ENCODE measurements around the gene TNNT3.

The TNNT3 gene

GRCh38 chr11:1929621-1930461 is 10.3 kb downstream of the TNNT3 start:
- TF ChIP-seq CTCF (IDR thresholded peaks at IDR 0.05; ENCODE audit: insufficient read depth, low read depth, low read length, missing control alignments), result no peak
- DNase-seq (ENCODE audit: low read depth), result no peak
- H3K4me3 ChIP-seq (ENCODE audit: low read depth, low read length), result no peak overlapping the region

- no peak for DNase-seq (ENCODE audit: low read depth)
- H3K4me3 ChIP-seq (ENCODE audit: low read depth, low read length), result no peak overlapping the region
- no peak for TF ChIP-seq CTCF (IDR thresholded peaks at IDR 0.05; ENCODE audit: insufficient read depth, low read depth, low read length, missing control alignments)
Observed at GRCh38 chr11:1930462-1930830, 10.9 kb downstream of the TNNT3 start.

- no peak for DNase-seq (ENCODE audit: low read depth)
- H3K4me3 ChIP-seq (ENCODE audit: low read depth, low read length), result no peak overlapping the region
- no peak for TF ChIP-seq CTCF (IDR thresholded peaks at IDR 0.05; ENCODE audit: insufficient read depth, low read depth, low read length, missing control alignments)
Observed at GRCh38 chr11:1931341-1932104, 12.0 kb downstream of the TNNT3 start.

GRCh38 chr11:1932105-1932480 is 12.6 kb downstream of the TNNT3 start:
- H3K4me3 ChIP-seq (ENCODE audit: low read depth, low read length), result no peak overlapping the region
- no peak for DNase-seq (ENCODE audit: low read depth)
- TF ChIP-seq CTCF (IDR thresholded peaks at IDR 0.05; ENCODE audit: insufficient read depth, low read depth, low read length, missing control alignments), result no peak

- no peak for DNase-seq (ENCODE audit: low read depth)
- TF ChIP-seq CTCF (IDR thresholded peaks at IDR 0.05; ENCODE audit: insufficient read depth, low read depth, low read length, missing control alignments), result no peak
- H3K4me3 ChIP-seq (ENCODE audit: low read depth, low read length), result no peak overlapping the region
Observed at GRCh38 chr11:1932681-1933080, 13.2 kb downstream of the TNNT3 start.

GRCh38 chr11:1933416-1934334 is 14.2 kb downstream of the TNNT3 start:
- no peak for TF ChIP-seq CTCF (IDR thresholded peaks at IDR 0.05; ENCODE audit: insufficient read depth, low read depth, low read length, missing control alignments)
- DNase-seq (ENCODE audit: low read depth), result no peak
- no peak overlapping the region for H3K4me3 ChIP-seq (ENCODE audit: low read depth, low read length)
